IMR-90 (cell line): ENCODE data around the gene MRPL34. TPM values are rescaled to one million over a fixed set of nuclear protein-coding genes. Genes with fewer than 3 reads are reported as not detected.
A peak's percentile ranks its signal among the peaks of the same experiment; 100 is the strongest.

Source experiments
- ATAC-seq: fragments of 200-7000 bp; cut with Tn5 transposase; 2 replicates; pipeline ENCODE4 v1.9.1; 2020; ENCODE audit warnings: low read depth, mild to moderate bottlenecking, moderate library complexity
- BruUV-seq: library from RNA; stranded (reverse); fragments of 400-500 nt; replicated peaks from 2 replicates; lab custom pipeline; 2021; lab: Mats Ljungman, UMichigan
- CTCF ChIA-PET: fragments of 300-600 bp; formaldehyde crosslinking; extraction: SDS; loops from one replicate; lab custom pipeline; 2021; ENCODE audit warnings: antibody characterized with exemption; lab: Yijun Ruan, JAX
- POLR2A ChIA-PET: fragments of 300-600 bp; sonication (Branson Sonifier 250); formaldehyde crosslinking; loops from one replicate; lab custom pipeline; 2022; ENCODE audit warnings: antibody characterized with exemption; ENCODE audit not compliant: unreplicated experiment; lab: Charles Lee
- DNase-seq: peaks from one replicate; pipeline ENCODE4 v3.0.0; 2013
- H2AFZ ChIP-seq: replicated peaks from 2 replicates; pipeline ENCODE3; 2013; ENCODE audit warnings: low read length, mild to moderate bottlenecking; ENCODE audit not compliant: poor library complexity
- H2AK5ac ChIP-seq: 2 replicates; pipeline ENCODE4 v1.6.1; 2013; ENCODE audit warnings: low read depth, low read length, inconsistent platforms
- H2AK9ac ChIP-seq: replicated peaks from 2 replicates; pipeline ENCODE3; 2013; ENCODE audit warnings: mild to moderate bottlenecking, low read depth, low read length, moderate library complexity; ENCODE audit not compliant: poor library complexity
- H2BK120ac ChIP-seq: 2 replicates; pipeline ENCODE4 v1.6.1; 2013; ENCODE audit warnings: low read depth, low read length, inconsistent platforms
- H2BK15ac ChIP-seq: 3 replicates; pipeline ENCODE4 v1.6.1; 2013; ENCODE audit warnings: low read depth, low read length, inconsistent platforms
- H2BK20ac ChIP-seq: 2 replicates; pipeline ENCODE4 v1.6.1; 2013; ENCODE audit warnings: low read depth, mild to moderate bottlenecking, inconsistent platforms, low read length, moderate library complexity
- H2BK5ac ChIP-seq: 2 replicates; pipeline ENCODE4 v1.6.1; 2013; ENCODE audit warnings: mild to moderate bottlenecking, low read depth, low read length, inconsistent platforms; ENCODE audit not compliant: poor library complexity, severe bottlenecking
- H3K14ac ChIP-seq: replicated peaks from 2 replicates; pipeline ENCODE4 v1.6.1; 2013; ENCODE audit warnings: low read depth, low read length, inconsistent platforms
- H3K18ac ChIP-seq: 2 replicates; pipeline ENCODE4 v1.6.1; 2013; ENCODE audit warnings: low read depth, low read length, control low read depth
- H3K23ac ChIP-seq: 2 replicates; pipeline ENCODE4 v1.6.1; 2013; ENCODE audit warnings: low read depth, low read length, inconsistent platforms
- H3K27ac ChIP-seq: 2 replicates; pipeline ENCODE4 v1.5.1; 2013; ENCODE audit warnings: mild to moderate bottlenecking, control low read depth, low read length; ENCODE audit not compliant: insufficient read depth
- H3K27me3 ChIP-seq: 2 replicates; pipeline ENCODE4 v1.6.1; 2013; ENCODE audit warnings: low read length; ENCODE audit not compliant: control insufficient read depth, insufficient read depth
- H3K36me3 ChIP-seq: 2 replicates; pipeline ENCODE4 v1.6.1; 2013; ENCODE audit warnings: low read length, mixed read lengths; ENCODE audit not compliant: control insufficient read depth, insufficient read depth
- H3K4ac ChIP-seq: 2 replicates; pipeline ENCODE4 v1.6.1; 2013; ENCODE audit warnings: low read depth, low read length, inconsistent platforms
- H3K4me1 ChIP-seq: 2 replicates; pipeline ENCODE4 v1.6.1; 2013; ENCODE audit warnings: low read length, mixed read lengths; ENCODE audit not compliant: control insufficient read depth, insufficient read depth
- H3K4me2 ChIP-seq: 2 replicates; pipeline ENCODE4 v1.6.1; 2013; ENCODE audit warnings: low read depth, mild to moderate bottlenecking, control low read depth, low read length, moderate library complexity
- H3K4me3 ChIP-seq: 2 replicates; pipeline ENCODE4 v1.5.1; 2013; ENCODE audit warnings: low read depth, mild to moderate bottlenecking, control low read depth, low read length, moderate library complexity; ENCODE audit not compliant: insufficient read depth
- H3K56ac ChIP-seq: 2 replicates; pipeline ENCODE4 v1.6.1; 2013; ENCODE audit warnings: low read length, inconsistent platforms; ENCODE audit not compliant: insufficient read depth; ENCODE audit errors: extremely low read depth
- H3K79me1 ChIP-seq, 2 experiments: 2 replicates each; pipeline ENCODE4 v1.6.1; 2013; ENCODE audit warnings: low read length in 2 of 2, inconsistent platforms in 1 of 2, low read depth in 1 of 2
- H3K9ac ChIP-seq: 2 replicates; pipeline ENCODE4 v1.6.1; 2013; ENCODE audit warnings: low read depth, low read length, control low read depth
- H3K9me1 ChIP-seq: 2 replicates; pipeline ENCODE4 v1.6.1; 2013; ENCODE audit warnings: low read length, inconsistent platforms; ENCODE audit not compliant: insufficient read depth
- H3K9me3 ChIP-seq: 2 replicates; pipeline ENCODE4 v1.6.1; 2013; ENCODE audit warnings: low read length; ENCODE audit not compliant: control insufficient read depth, insufficient read depth
- H4K20me1 ChIP-seq: 2 replicates; pipeline ENCODE4 v1.6.1; 2013; ENCODE audit warnings: low read length, inconsistent platforms; ENCODE audit not compliant: insufficient read depth
- H4K5ac ChIP-seq: 2 replicates; pipeline ENCODE4 v1.6.1; 2013; ENCODE audit warnings: mild to moderate bottlenecking, low read depth, low read length, control low read depth
- H4K8ac ChIP-seq, 2 experiments: 2 replicates each; pipeline ENCODE4 v1.6.1; 2013; ENCODE audit warnings: low read depth in 2 of 2, low read length in 2 of 2, control low read depth in 1 of 2, inconsistent platforms in 1 of 2
- H4K91ac ChIP-seq: 2 replicates; pipeline ENCODE4 v1.6.1; 2013; ENCODE audit warnings: low read depth, low read length, inconsistent platforms; ENCODE audit not compliant: insufficient read depth
- BHLHE40 ChIP-seq: fragments of 150-350 bp; IDR thresholded peaks from 2 replicates; pipeline ENCODE4 v1.6.1; 2016; ENCODE audit warnings: mild to moderate bottlenecking, low read depth, low read length
- CEBPB ChIP-seq: IDR thresholded peaks from 2 replicates; pipeline ENCODE4 v1.6.1; 2012; ENCODE audit warnings: low read depth, low read length, improper control_type of control experiment
- CHD1 ChIP-seq: IDR thresholded peaks from 2 replicates; pipeline ENCODE4 v1.6.1; 2012; ENCODE audit warnings: low read depth, low read length, improper control_type of control experiment
- CTCF ChIP-seq: conservative IDR thresholded peaks from 2 replicates; pipeline ENCODE4 v1.5.1; 2012; ENCODE audit warnings: mild to moderate bottlenecking, low read depth, low read length, improper control_type of control experiment
- FOS ChIP-seq: fragments of 150-350 bp; IDR thresholded peaks from 2 replicates; pipeline ENCODE4 v1.6.1; 2016; ENCODE audit warnings: low read depth, low read length
- MXI1 ChIP-seq: IDR thresholded peaks from 2 replicates; pipeline ENCODE4 v1.6.1; 2012; ENCODE audit warnings: low read depth, mild to moderate bottlenecking, low read length, moderate library complexity, borderline replicate concordance
- NFE2L2 ChIP-seq: fragments of 150-350 bp; IDR thresholded peaks from 2 replicates; pipeline ENCODE4 v1.6.1; 2016; ENCODE audit warnings: low read depth, mild to moderate bottlenecking, low read length
- POLR2A ChIP-seq: IDR thresholded peaks from 2 replicates; pipeline ENCODE4 v1.6.1; 2012; ENCODE audit warnings: mild to moderate bottlenecking, low read depth, low read length
- RAD21 ChIP-seq: IDR thresholded peaks from 2 replicates; pipeline ENCODE4 v1.6.1; 2012; ENCODE audit warnings: low read length, improper control_type of control experiment
- RCOR1 ChIP-seq: IDR thresholded peaks from 2 replicates; pipeline ENCODE4 v1.6.1; 2012; ENCODE audit warnings: mild to moderate bottlenecking, low read length, improper control_type of control experiment; ENCODE audit not compliant: insufficient replicate concordance
- SMC3 ChIP-seq: fragments of 150-350 bp; IDR thresholded peaks from 2 replicates; pipeline ENCODE4 v1.6.1; 2016; ENCODE audit warnings: low read depth, mild to moderate bottlenecking, antibody characterized with exemption, low read length, moderate library complexity
- WGBS, 2 experiments: methylation state at CpG; one replicate each; pipeline versions ENCODE4 v1.1.5 to v1.1.7; 2013; ENCODE audit warnings: missing lambda C conversion rate in 2 of 2; ENCODE audit not compliant: insufficient read length in 1 of 2; ENCODE audit errors: extremely low coverage in 2 of 2; 5-methylcytosine and 5-hydroxymethylcytosine counted together
- dilution Hi-C: fragments of 300-500 bp; cut with HindIII; formaldehyde crosslinking; loops from one replicate; pipeline ENCODE4 v1.14.3; 2018; ENCODE audit warnings: low sequenced_read_pairs; ENCODE audit not compliant: unreplicated experiment
- in situ Hi-C: fragments of 300-500 bp; cut with MboI; formaldehyde crosslinking; loops from 3 replicates; pipeline ENCODE4 v1.14.3; 2019; ENCODE audit warnings: low sequenced_read_pairs, inconsistent platforms, mixed read lengths
- intact Hi-C: fragments of 100-400 bp; cut with micrococcal nuclease; formaldehyde crosslinking; loops from 2 replicates; pipeline ENCODE4 v1.10.0; 2022
- polyA plus RNA-seq, 3 experiments: library from polyadenylated mRNA; depleted of rRNA; stranded (reverse); fragments of >200 nt; gene quantifications; 2 replicates each; pipeline ENCODE4 v1.2.3, GENCODE V29; 2012; ENCODE audit warnings: low replicate concordance in 1 of 3
- total RNA-seq: library from RNA; depleted of rRNA; stranded (reverse); fragments of >200 nt; gene quantifications from 2 replicates; pipeline ENCODE4 v1.2.3, GENCODE V29; 2012
- TF ChIP-seq, protein P1 (sequence below): fragments of 150-350 bp; IDR thresholded peaks from 2 replicates; pipeline ENCODE4 v1.6.1; 2016; ENCODE audit warnings: low read depth, mild to moderate bottlenecking, low read length, moderate library complexity, borderline replicate concordance
- TF ChIP-seq, protein P2 (sequence below): fragments of 150-350 bp; IDR thresholded peaks from 2 replicates; pipeline ENCODE4 v1.6.1; 2017; ENCODE audit warnings: mild to moderate bottlenecking, antibody characterized with exemption, low read length, low read depth

Gene MRPL34
- total and polyA plus RNA-seq, 2 of the 4 experiments (the other 2 are of a cell fraction) = 7.3 to 37.0 TPM

DNA sequence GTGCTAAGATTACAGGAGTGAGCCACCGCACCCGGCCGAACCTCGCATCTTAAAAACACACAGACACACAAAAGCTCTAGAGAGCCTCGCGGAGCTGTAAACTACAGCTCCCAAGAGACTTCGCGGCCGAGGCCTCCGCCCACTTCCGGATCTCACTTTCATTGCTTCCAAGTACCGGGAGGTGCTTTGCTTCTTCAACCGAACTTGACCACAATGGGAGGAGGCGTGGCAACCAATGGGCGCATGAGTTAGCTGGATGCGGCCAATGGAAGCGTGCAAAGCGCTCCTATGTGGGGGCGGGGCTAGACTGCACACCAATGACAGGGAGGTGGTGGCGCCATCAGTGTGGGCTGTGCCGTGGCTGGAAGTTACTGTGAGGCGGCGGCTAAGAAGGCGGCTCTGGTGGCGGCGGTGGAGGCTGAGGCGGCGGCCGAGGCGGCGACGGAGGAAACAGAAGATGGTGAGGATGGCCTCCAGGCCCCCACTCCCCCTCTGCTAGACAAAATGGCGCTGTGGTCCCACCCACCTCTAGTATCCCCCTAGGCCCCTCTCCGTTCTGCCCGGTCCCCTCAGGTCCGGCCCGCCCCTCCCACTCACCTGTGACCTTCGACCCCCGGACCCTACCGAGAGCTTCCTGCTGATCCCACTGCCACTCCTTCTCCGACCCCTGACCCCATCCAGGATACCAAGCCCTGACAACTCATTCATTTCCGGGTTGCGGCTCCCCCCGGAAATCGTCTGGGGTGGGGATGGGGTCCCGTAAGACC, 3.7 kb downstream of the MRPL34 start, which contains the start of gene DDA1:
Gene DDA1 (plus strand): TSS at position 366 of the 767 bp plus-strand sequence. CDS start 92 bp downstream, at position 458.
- intact Hi-C loops = loop anchor here (1.0 kb wide), 1 partner anchor 25 kb away; the partner anchor contains the start of gene ANO8
- peaks cover 15% of the 10 kb centered on the region for H3K4me1 ChIP-seq
- H2BK20ac ChIP-seq = 0 out of 2 replicates have a peak within 1 kb of the TSS, but pooled peaks have one; percentile 23
- peaks cover 29% of the 10 kb centered on the region for H4K20me1 ChIP-seq
- ChIA-PET POLR2A (interaction anchor here (0.7 kb wide), 1 partner anchor 96 kb away, joined by 4 read pairs; the partner anchor contains the start of gene BST2), CTCF (interaction anchor here (0.6 to 0.7 kb wide), 3 partner anchors 17 to 753 kb away, joined by 3 read pairs; no protein-coding TSS in a partner anchor)
- no peak within 1 kb of the TSS for H3K18ac ChIP-seq
- in situ Hi-C loops = no loop called here
- no peak within 1 kb of the TSS for H2BK15ac ChIP-seq
- H3K4me3 ChIP-seq = peak within 1 kb of the TSS; percentile 60
- H3K4ac ChIP-seq = peak within 1 kb of the TSS; percentile 67
- ATAC-seq = peak; percentile 87
- peak within 1 kb of the TSS; percentile 20 to 97; a peak in 2 of 4 replicates for H4K8ac ChIP-seq
- no peaks in the 10 kb centered on the region for H3K9me3 ChIP-seq
- peak within 1 kb of the TSS; percentile 67 for H3K9ac ChIP-seq
- TSS peak; percentile 31 for BruUV-seq
- no peaks in the 10 kb centered on the region for H3K27me3 ChIP-seq
- peaks cover 22% of the 10 kb centered on the region for H3K9me1 ChIP-seq
- peak within 1 kb of the TSS; percentile 95 for H3K14ac ChIP-seq
- peak within 1 kb of the TSS; percentile 59; the same call in 1 of the 2 replicates for H3K56ac ChIP-seq
- H3K36me3 ChIP-seq = peaks cover 16% of the 10 kb centered on the region
- peak within 1 kb of the TSS; percentile 100 for H2AK9ac ChIP-seq
- H3K27ac ChIP-seq = peak within 1 kb of the TSS; percentile 60
- H2BK120ac ChIP-seq = peak within 1 kb of the TSS; percentile 53; the same call in 1 of the 2 replicates
- H2AK5ac ChIP-seq = peak within 1 kb of the TSS; percentile 94
- H3K79me1 ChIP-seq = peaks cover 30 to 73% of the 10 kb centered on the region in 2 experiments
- H2BK5ac ChIP-seq = peak within 1 kb of the TSS; percentile 69
- dilution Hi-C loops = no loop called here
- H3K23ac ChIP-seq = peak within 1 kb of the TSS; percentile 96
- H4K5ac ChIP-seq = peak within 1 kb of the TSS; percentile 69
- peak within 1 kb of the TSS; percentile 95 for H2AFZ ChIP-seq
- peak within 1 kb of the TSS; percentile 52 for H4K91ac ChIP-seq
- peak within 1 kb of the TSS; percentile 98 for H3K4me2 ChIP-seq
- peak; percentile 100 for DNase-seq
- 4% methylated on average over 11 of the region's 46 CpGs; no CpG with 5 or more reads in 1 of the 2 experiments for WGBS, 2 experiments
- TF ChIP-seq RAD21 (no peak), NFE2L2 (no peak), SMC3 (no peak), MXI1 (peak; percentile 62; the same call in 1 of the 2 replicates), RCOR1 (no peak), CTCF (no peak), FOS (peak; percentile 75), CHD1 (no peak), CEBPB (peak; percentile 36; the same call in 1 of the 2 replicates), BHLHE40 (no peak), POLR2A (peak; percentile 70; the same call in 1 of the 2 replicates)
- TF ChIP-seq, protein P1, sequence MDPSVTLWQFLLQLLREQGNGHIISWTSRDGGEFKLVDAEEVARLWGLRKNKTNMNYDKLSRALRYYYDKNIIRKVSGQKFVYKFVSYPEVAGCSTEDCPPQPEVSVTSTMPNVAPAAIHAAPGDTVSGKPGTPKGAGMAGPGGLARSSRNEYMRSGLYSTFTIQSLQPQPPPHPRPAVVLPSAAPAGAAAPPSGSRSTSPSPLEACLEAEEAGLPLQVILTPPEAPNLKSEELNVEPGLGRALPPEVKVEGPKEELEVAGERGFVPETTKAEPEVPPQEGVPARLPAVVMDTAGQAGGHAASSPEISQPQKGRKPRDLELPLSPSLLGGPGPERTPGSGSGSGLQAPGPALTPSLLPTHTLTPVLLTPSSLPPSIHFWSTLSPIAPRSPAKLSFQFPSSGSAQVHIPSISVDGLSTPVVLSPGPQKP = no peak
- TF ChIP-seq, protein P2, sequence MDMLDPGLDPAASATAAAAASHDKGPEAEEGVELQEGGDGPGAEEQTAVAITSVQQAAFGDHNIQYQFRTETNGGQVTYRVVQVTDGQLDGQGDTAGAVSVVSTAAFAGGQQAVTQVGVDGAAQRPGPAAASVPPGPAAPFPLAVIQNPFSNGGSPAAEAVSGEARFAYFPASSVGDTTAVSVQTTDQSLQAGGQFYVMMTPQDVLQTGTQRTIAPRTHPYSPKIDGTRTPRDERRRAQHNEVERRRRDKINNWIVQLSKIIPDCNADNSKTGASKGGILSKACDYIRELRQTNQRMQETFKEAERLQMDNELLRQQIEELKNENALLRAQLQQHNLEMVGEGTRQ = no peak
